ENCODE data around the gene FAM168B.
"Not testable (repeated sequence)": the region's sequence is repeated elsewhere in the genome, so short reads cannot be mapped to it uniquely, and the experiment has no call there.

The FAM168B gene

GRCh38 chr2:131120815-131121317 lies 27.6 kb upstream of the FAM168B start:
- peaks cover 8% of the 10 kb centered on the region for H3K79me2 ChIP-seq (ENCODE audit: control insufficient read depth, insufficient read depth, low read length, poor library complexity)
- no peaks in the 10 kb centered on the region for H3K27me3 ChIP-seq (ENCODE audit: insufficient read depth, low read length)
- no peak overlapping the region for H2AK5ac ChIP-seq (ENCODE audit: low read length)
- H3K4ac ChIP-seq (ENCODE audit: low read depth, low read length), result no peak overlapping the region
- H2BK5ac ChIP-seq (ENCODE audit: low read depth, low read length, poor library complexity), result no peak overlapping the region
- no peak overlapping the region for H3K9ac ChIP-seq (ENCODE audit: low read length)
- H3K4me1 ChIP-seq (ENCODE audit: control insufficient read depth in 1 of 2, insufficient read depth in 2 of 2, low read length in 2 of 2), result peaks cover 0 to 7% of the 10 kb centered on the region in 2 experiments
- H3K36me3 ChIP-seq (ENCODE audit: control insufficient read depth in 1 of 2, insufficient read depth in 2 of 2, low read length in 2 of 2), result peaks cover 14 to 17% of the 10 kb centered on the region in 2 experiments
- no peak for DNase-seq
- H2BK12ac ChIP-seq (ENCODE audit: low read length), result no peak overlapping the region
- no peak overlapping the region for H4K12ac ChIP-seq (ENCODE audit: low read depth, low read length)
- H3K27ac ChIP-seq (ENCODE audit: low read depth, low read length), result no peak overlapping the region
- H3K79me1 ChIP-seq (ENCODE audit: low read length), result no peaks in the 10 kb centered on the region
- no peak overlapping the region for H2BK120ac ChIP-seq (ENCODE audit: insufficient read depth, low read length, poor library complexity)
- H3K18ac ChIP-seq (ENCODE audit: low read length), result no peak overlapping the region
- WGBS (ENCODE audit: extremely low coverage, insufficient coverage, insufficient read length), result no CpG with 5 or more reads among the region's 12 CpGs
- H4K91ac ChIP-seq (ENCODE audit: low read depth, low read length), result no peak overlapping the region
- H2AFZ ChIP-seq (ENCODE audit: insufficient read depth, low read length, poor library complexity), result no peak overlapping the region
- H3K4me3 ChIP-seq (ENCODE audit: low read depth, low read length), result no peak overlapping the region
- no peak overlapping the region for H3K4me2 ChIP-seq (ENCODE audit: low read length)
- H3K23ac ChIP-seq (ENCODE audit: low read length), result no peak overlapping the region
- no peak overlapping the region for H4K8ac ChIP-seq (ENCODE audit: low read depth, low read length)
- H3K14ac ChIP-seq (ENCODE audit: low read length), result no peak overlapping the region
- H3K9me3 ChIP-seq (ENCODE audit: insufficient read depth, low read depth, low read length), result no peaks in the 10 kb centered on the region

GRCh38 chr2:131115752-131116151 lies 22.5 kb upstream of the FAM168B start:
- Histone ChIP-seq H2AFZ (ENCODE audit: insufficient read depth, low read length, poor library complexity) (no peak overlapping the region), H3K4me3 (ENCODE audit: low read depth, low read length) (no peak overlapping the region), H3K14ac (ENCODE audit: low read length) (no peak overlapping the region), H3K27ac (ENCODE audit: low read depth, low read length) (no peak overlapping the region), H3K27me3 (ENCODE audit: insufficient read depth, low read length) (no peaks in the 10 kb centered on the region), H2BK5ac (ENCODE audit: low read depth, low read length, poor library complexity) (no peak overlapping the region), H4K91ac (ENCODE audit: low read depth, low read length) (no peak overlapping the region), H3K4me2 (ENCODE audit: low read length) (no peak overlapping the region), H3K18ac (ENCODE audit: low read length) (no peak overlapping the region), H3K36me3 (ENCODE audit: control insufficient read depth in 1 of 2, insufficient read depth in 2 of 2, low read length in 2 of 2) (peaks cover 3% of the 10 kb centered on the region in 2 experiments), H3K4me1 (ENCODE audit: control insufficient read depth in 1 of 2, insufficient read depth in 2 of 2, low read length in 2 of 2) (peaks cover 0 to 9% of the 10 kb centered on the region in 2 experiments), H3K23ac (ENCODE audit: low read length) (no peak overlapping the region), H3K9ac (ENCODE audit: low read length) (no peak overlapping the region), H3K4ac (ENCODE audit: low read depth, low read length) (no peak overlapping the region), H4K12ac (ENCODE audit: low read depth, low read length) (no peak overlapping the region), H4K8ac (ENCODE audit: low read depth, low read length) (no peak overlapping the region), H3K9me3 (ENCODE audit: insufficient read depth, low read depth, low read length) (no peaks in the 10 kb centered on the region), H2BK120ac (ENCODE audit: insufficient read depth, low read length, poor library complexity) (no peak overlapping the region), H2BK12ac (ENCODE audit: low read length) (no peak overlapping the region), H2AK5ac (ENCODE audit: low read length) (no peak overlapping the region), H3K79me1 (ENCODE audit: low read length) (no peaks in the 10 kb centered on the region), H3K79me2 (ENCODE audit: control insufficient read depth, insufficient read depth, low read length, poor library complexity) (peaks cover 15% of the 10 kb centered on the region)
- DNase-seq, result no peak

- not testable (repeated sequence) for H3K9ac ChIP-seq (ENCODE audit: low read length); H3K79me1 ChIP-seq (ENCODE audit: low read length); H3K27me3 ChIP-seq (ENCODE audit: insufficient read depth, low read length); H3K4me1 ChIP-seq (ENCODE audit: control insufficient read depth in 1 of 2, insufficient read depth in 2 of 2, low read length in 2 of 2); H3K23ac ChIP-seq (ENCODE audit: low read length); H3K36me3 ChIP-seq (ENCODE audit: control insufficient read depth in 1 of 2, insufficient read depth in 2 of 2, low read length in 2 of 2); H3K9me3 ChIP-seq (ENCODE audit: insufficient read depth, low read depth, low read length); H3K4ac ChIP-seq (ENCODE audit: low read depth, low read length); H4K12ac ChIP-seq (ENCODE audit: low read depth, low read length); H3K4me2 ChIP-seq (ENCODE audit: low read length); H4K91ac ChIP-seq (ENCODE audit: low read depth, low read length); H2AFZ ChIP-seq (ENCODE audit: insufficient read depth, low read length, poor library complexity); H2BK5ac ChIP-seq (ENCODE audit: low read depth, low read length, poor library complexity); H2AK5ac ChIP-seq (ENCODE audit: low read length); DNase-seq; H3K27ac ChIP-seq (ENCODE audit: low read depth, low read length); H2BK12ac ChIP-seq (ENCODE audit: low read length); H3K18ac ChIP-seq (ENCODE audit: low read length); H3K14ac ChIP-seq (ENCODE audit: low read length); H3K4me3 ChIP-seq (ENCODE audit: low read depth, low read length); H4K8ac ChIP-seq (ENCODE audit: low read depth, low read length); H2BK120ac ChIP-seq (ENCODE audit: insufficient read depth, low read length, poor library complexity)
- H3K79me2 ChIP-seq (ENCODE audit: control insufficient read depth, insufficient read depth, low read length, poor library complexity), result peaks cover 16% of the 10 kb centered on the region
- no CpG with 5 or more reads among the region's 3 CpGs for WGBS (ENCODE audit: extremely low coverage, insufficient coverage, insufficient read length)
These were observed 21.7 kb upstream of the FAM168B start for GRCh38 chr2:131114950-131115349.

GRCh38 chr2:131113566-131114227 lies 20.4 kb upstream of the FAM168B start:
- Histone ChIP-seq H3K27ac (ENCODE audit: low read depth, low read length) (no peak overlapping the region), H2BK12ac (ENCODE audit: low read length) (no peak overlapping the region), H2BK5ac (ENCODE audit: low read depth, low read length, poor library complexity) (no peak overlapping the region), H3K23ac (ENCODE audit: low read length) (no peak overlapping the region), H3K27me3 (ENCODE audit: insufficient read depth, low read length) (no peaks in the 10 kb centered on the region), H4K91ac (ENCODE audit: low read depth, low read length) (no peak overlapping the region), H3K36me3 (ENCODE audit: control insufficient read depth in 1 of 2, insufficient read depth in 2 of 2, low read length in 2 of 2) (peaks cover 3 to 6% of the 10 kb centered on the region in 2 experiments), H4K12ac (ENCODE audit: low read depth, low read length) (no peak overlapping the region), H3K18ac (ENCODE audit: low read length) (no peak overlapping the region), H2BK120ac (ENCODE audit: insufficient read depth, low read length, poor library complexity) (no peak overlapping the region), H3K9me3 (ENCODE audit: insufficient read depth, low read depth, low read length) (no peaks in the 10 kb centered on the region), H3K4me2 (ENCODE audit: low read length) (no peak overlapping the region), H3K4me1 (ENCODE audit: control insufficient read depth in 1 of 2, insufficient read depth in 2 of 2, low read length in 2 of 2) (peaks cover 0 to 7% of the 10 kb centered on the region in 2 experiments), H3K4me3 (ENCODE audit: low read depth, low read length) (no peak overlapping the region), H3K9ac (ENCODE audit: low read length) (no peak overlapping the region), H2AFZ (ENCODE audit: insufficient read depth, low read length, poor library complexity) (no peak overlapping the region), H2AK5ac (ENCODE audit: low read length) (no peak overlapping the region), H3K14ac (ENCODE audit: low read length) (no peak overlapping the region), H3K4ac (ENCODE audit: low read depth, low read length) (peak overlapping the region; percentile 34), H3K79me2 (ENCODE audit: control insufficient read depth, insufficient read depth, low read length, poor library complexity) (peaks cover 16% of the 10 kb centered on the region), H3K79me1 (ENCODE audit: low read length) (no peaks in the 10 kb centered on the region), H4K8ac (ENCODE audit: low read depth, low read length) (no peak overlapping the region)
- no peak for DNase-seq
- no CpG with 5 or more reads among the region's 7 CpGs for WGBS (ENCODE audit: extremely low coverage, insufficient coverage, insufficient read length)

Measured in trophoblast cell (in vitro differentiated cells and primary cell).